Erythroblast (primary cell): ENCODE results near the gene PPIC.

ENCODE experiments used
- GATA1 ChIP-seq: IDR thresholded peaks from 2 replicates; pipeline ENCODE4 v1.6.1; 2011; ENCODE audit warnings: low read depth, mild to moderate bottlenecking, control low read depth, low read length, moderate library complexity
- POLR2A ChIP-seq: IDR thresholded peaks from 2 replicates; pipeline ENCODE4 v1.6.1; 2011; ENCODE audit warnings: mild to moderate bottlenecking, low read length

- no peak for TF ChIP-seq POLR2A
- TF ChIP-seq GATA1, result no peak
Observed at GRCh38 chr5:123033157-123033671, 3.3 kb downstream of the PPIC start.
